Activated CD8-positive, alpha-beta T cell treated with anti-CD3 and anti-CD28 coated beads for 36 hours (primary cell): Measurements from ENCODE around the gene C6orf132. TPM values are rescaled to one million over a fixed set of nuclear protein-coding genes. Genes with fewer than 3 reads are reported as not detected.

Experiments used
- ATAC-seq: fragments of 200-7000 bp; cut with Tn5 transposase; one replicate; pipeline ENCODE4 v1.10.0; 2021; ENCODE audit warnings: mild to moderate bottlenecking, moderate library complexity
- CTCF ChIA-PET: fragments of 350-600 bp; sonication (Branson Sonifier 250); formaldehyde crosslinking; loops from one replicate; lab custom pipeline; 2021; ENCODE audit warnings: antibody characterized with exemption; lab: Charles Lee
- POLR2A ChIA-PET: fragments of 350-600 bp; sonication (Branson Sonifier 250); formaldehyde crosslinking; loops from one replicate; lab custom pipeline; 2021; ENCODE audit warnings: antibody characterized with exemption; lab: Charles Lee
- DNase-seq: peaks from one replicate; pipeline ENCODE4 v3.0.0-alpha.2; 2020
- H3K27ac Mint-ChIP-seq: one replicate; pipeline ENCODE4 v1.8.0; 2021; ENCODE audit warnings: mild to moderate bottlenecking, mixed read lengths
- H3K27me3 Mint-ChIP-seq: one replicate; pipeline ENCODE4 v1.8.0; 2021; ENCODE audit warnings: mixed read lengths
- H3K36me3 Mint-ChIP-seq: one replicate; pipeline ENCODE4 v1.8.0; 2021; ENCODE audit warnings: low read depth, mixed read lengths
- H3K4me1 Mint-ChIP-seq: one replicate; pipeline ENCODE4 v1.8.0; 2021; ENCODE audit warnings: low read depth, mixed read lengths
- H3K4me3 Mint-ChIP-seq: one replicate; pipeline ENCODE4 v1.8.0; 2021; ENCODE audit warnings: mild to moderate bottlenecking, moderate library complexity, mixed read lengths
- H3K9me3 Mint-ChIP-seq: one replicate; pipeline ENCODE4 v1.8.0; 2021; ENCODE audit warnings: mixed read lengths
- CTCF ChIP-seq: fragments of 200-600 bp; IDR thresholded peaks from one replicate; pipeline ENCODE4 v1.8.0; 2022; ENCODE audit warnings: antibody characterized with exemption, mild to moderate bottlenecking
- intact Hi-C: fragments of 100-400 bp; cut with micrococcal nuclease; formaldehyde crosslinking; loops from one replicate; pipeline ENCODE4 v1.10.0; 2022
- total RNA-seq, 2 experiments: library from RNA; stranded (reverse); gene quantifications; one replicate each; pipeline ENCODE4 v1.2.3, GENCODE V29; 2021

C6orf132 gene
- total RNA-seq, 2 experiments from 2014 or later, result 0.13 to 0.18 TPM

- no peaks in the 10 kb centered on the region for H3K4me1 Mint-ChIP-seq
- ChIA-PET CTCF (interaction anchor here (1.0 to 4.9 kb wide), 3 partner anchors 26 to 384 kb away, joined by 3 to 31 read pairs (median 6); no protein-coding TSS in a partner anchor), POLR2A (no interaction called here)
- no peak overlapping the region for H3K27ac Mint-ChIP-seq
- no peak overlapping the region for H3K4me3 Mint-ChIP-seq
- H3K27me3 Mint-ChIP-seq, result peaks cover 1% of the 10 kb centered on the region
- DNase-seq (no peak), ATAC-seq (no peak)
- no peaks in the 10 kb centered on the region for H3K36me3 Mint-ChIP-seq
- no peaks in the 10 kb centered on the region for H3K9me3 Mint-ChIP-seq
- TF ChIP-seq CTCF, result no peak
- intact Hi-C loops, result no loop called here
These were observed 21.6 kb upstream of the C6orf132 start for GRCh38 chr6:42163981-42164380.

- POLR2A ChIA-PET, result no interaction called here
- CTCF ChIA-PET, result interaction anchor here (0.8 to 4.9 kb wide), 3 partner anchors 11 to 89 kb away, joined by 3 to 31 read pairs (median 3); no protein-coding TSS in a partner anchor
- TF ChIP-seq CTCF, result no peak
- Mint-ChIP-seq H3K27me3 (peaks cover 1% of the 10 kb centered on the region), H3K4me3 (no peak overlapping the region), H3K9me3 (no peaks in the 10 kb centered on the region), H3K36me3 (no peaks in the 10 kb centered on the region), H3K4me1 (no peaks in the 10 kb centered on the region), H3K27ac (no peak overlapping the region)
- DNase-seq, result no peak
- intact Hi-C loops, result no loop called here
- no peak for ATAC-seq
These were observed 20.4 kb upstream of the C6orf132 start for GRCh38 chr6:42162812-42163211.

GRCh38 chr6:42162384-42162783, 20.0 kb upstream of the C6orf132 start:
- no peak for TF ChIP-seq CTCF
- H3K36me3 Mint-ChIP-seq, result no peaks in the 10 kb centered on the region
- CTCF ChIA-PET, result interaction anchor here (0.8 to 4.9 kb wide), 3 partner anchors 11 to 88 kb away, joined by 3 to 31 read pairs (median 3); no protein-coding TSS in a partner anchor
- intact Hi-C loops, result no loop called here
- peaks cover 1% of the 10 kb centered on the region for H3K27me3 Mint-ChIP-seq
- no peaks in the 10 kb centered on the region for H3K9me3 Mint-ChIP-seq
- H3K4me1 Mint-ChIP-seq, result no peaks in the 10 kb centered on the region
- H3K4me3 Mint-ChIP-seq, result no peak overlapping the region
- H3K27ac Mint-ChIP-seq, result no peak overlapping the region
- POLR2A ChIA-PET, result interaction anchor here (0.6 kb wide), 1 partner anchor 449 kb away, joined by 3 read pairs; no protein-coding TSS in a partner anchor
- DNase-seq, result no peak
- no peak for ATAC-seq

- H3K9me3 Mint-ChIP-seq, result no peaks in the 10 kb centered on the region
- H3K27me3 Mint-ChIP-seq, result peaks cover 1% of the 10 kb centered on the region
- DNase-seq (no peak), ATAC-seq (no peak)
- H3K4me1 Mint-ChIP-seq, result no peaks in the 10 kb centered on the region
- no peak for TF ChIP-seq CTCF
- no peak overlapping the region for H3K4me3 Mint-ChIP-seq
- ChIA-PET CTCF (interaction anchor here (1.9 kb wide), 1 partner anchor 55 kb away, joined by 7 read pairs; no protein-coding TSS in a partner anchor), POLR2A (no interaction called here)
- H3K27ac Mint-ChIP-seq, result no peak overlapping the region
- intact Hi-C loops, result no loop called here
- H3K36me3 Mint-ChIP-seq, result no peaks in the 10 kb centered on the region
These were observed 17.1 kb upstream of the C6orf132 start for GRCh38 chr6:42159431-42160024.

GRCh38 chr6:42158631-42159030, 16.2 kb upstream of the C6orf132 start:
- Mint-ChIP-seq H3K27ac (no peak overlapping the region), H3K4me3 (no peak overlapping the region), H3K4me1 (no peaks in the 10 kb centered on the region), H3K9me3 (no peaks in the 10 kb centered on the region), H3K27me3 (peaks cover 1% of the 10 kb centered on the region), H3K36me3 (no peaks in the 10 kb centered on the region)
- DNase-seq (no peak), ATAC-seq (no peak)
- intact Hi-C loops, result no loop called here
- ChIA-PET POLR2A (no interaction called here), CTCF (interaction anchor here (1.9 kb wide), 1 partner anchor 54 kb away, joined by 7 read pairs; no protein-coding TSS in a partner anchor)
- TF ChIP-seq CTCF, result no peak
